NOMO-1 treated with DMSO at 0.1 percent for 48 hours (cell line): ENCODE results near the gene PPY.
"Not testable (repeated sequence)": the region's sequence is repeated elsewhere in the genome, so short reads cannot be mapped to it uniquely, and the experiment has no call there.

ENCODE experiments used
- DNase-seq: peaks from one replicate; lab custom pipeline; 2025; ENCODE audit not compliant: unreplicated experiment; lab: John Stamatoyannopoulos, UW

Gene PPY

GRCh38 chr17:43966276-43966675 is 24.0 kb upstream of the PPY start:
- no peak for DNase-seq

GRCh38 chr17:43962479-43962878 is 20.2 kb upstream of the PPY start:
- DNase-seq = no peak

GRCh38 chr17:43961954-43962353 is 19.7 kb upstream of the PPY start:
- DNase-seq = no peak

GRCh38 chr17:43961292-43961691 is 19.0 kb upstream of the PPY start:
- DNase-seq = not testable (repeated sequence)

GRCh38 chr17:43958748-43959352 is 16.6 kb upstream of the PPY start:
- DNase-seq = no peak

- DNase-seq = no peak
These were observed 13.9 kb upstream of the PPY start for GRCh38 chr17:43956222-43956621.

- DNase-seq = no peak
These were observed 11.5 kb upstream of the PPY start, which contains the start of gene PYY for GRCh38 chr17:43953746-43954145. Gene PYY, minus strand, starts transcription at chr17:43953940. Its CDS starts 457 bp downstream, at chr17:43953483.

GRCh38 chr17:43952724-43953666 is 10.7 kb upstream of the PPY start:
- DNase-seq = no peak

- DNase-seq = no peak
These were observed 10.1 kb upstream of the PPY start for GRCh38 chr17:43952351-43952723.

GRCh38 chr17:43951750-43952149 is 9.5 kb upstream of the PPY start:
- no peak for DNase-seq

GRCh38 chr17:43950554-43950953 is 8.3 kb upstream of the PPY start:
- DNase-seq = no peak

GRCh38 chr17:43949781-43950180 is 7.5 kb upstream of the PPY start:
- no peak for DNase-seq

GRCh38 chr17:43946781-43947180 is 4.5 kb upstream of the PPY start:
- no peak for DNase-seq

GRCh38 chr17:43945074-43945829 is 3.0 kb upstream of the PPY start:
- DNase-seq = no peak

GRCh38 chr17:43940630-43941029 is 1.6 kb downstream of the PPY start:
- no peak for DNase-seq

GRCh38 chr17:43939886-43940285 is 2.4 kb downstream of the PPY start:
- DNase-seq = no peak

- not testable (repeated sequence) for DNase-seq
These were observed 2.8 kb downstream of the PPY start for GRCh38 chr17:43939452-43939851.

- DNase-seq = no peak
These were observed 3.5 kb downstream of the PPY start for GRCh38 chr17:43938838-43939182.

- no peak for DNase-seq
These were observed 5.8 kb downstream of the PPY start for GRCh38 chr17:43936434-43936833.

- DNase-seq = no peak
These were observed 6.4 kb downstream of the PPY start for GRCh38 chr17:43935926-43936261.

- no peak for DNase-seq
These were observed 6.9 kb downstream of the PPY start for GRCh38 chr17:43935204-43935925.
